Activated CD8-positive, alpha-beta memory T cell treated with anti-CD3 and anti-CD28 coated beads, Interleukin-2, amount 50 U/mL, for 4 hours (primary cell): ENCODE measurements around the gene AFAP1.
A peak's percentile ranks its signal among the peaks of the same experiment; 100 is the strongest.

Source experiments
- DNase-seq: peaks from one replicate; pipeline ENCODE4 v3.0.0-alpha.2; 2020

Gene AFAP1

GRCh38 chr4:7733801-7734650, 205.6 kb downstream of the AFAP1 start:
- DNase-seq, result no peak

GRCh38 chr4:7733201-7733600, 206.5 kb downstream of the AFAP1 start:
- no peak for DNase-seq

GRCh38 chr4:7732263-7732662, 207.4 kb downstream of the AFAP1 start:
- no peak for DNase-seq

GRCh38 chr4:7731437-7731836, 208.2 kb downstream of the AFAP1 start:
- no peak for DNase-seq

GRCh38 chr4:7727749-7728148, 211.9 kb downstream of the AFAP1 start:
- DNase-seq, result no peak

- no peak for DNase-seq
These were observed 212.8 kb downstream of the AFAP1 start for GRCh38 chr4:7726665-7727413.

GRCh38 chr4:7725951-7726350, 213.7 kb downstream of the AFAP1 start:
- no peak for DNase-seq

- no peak for DNase-seq
These were observed 216.0 kb downstream of the AFAP1 start for GRCh38 chr4:7723625-7724024.

- DNase-seq, result no peak
These were observed 216.8 kb downstream of the AFAP1 start for GRCh38 chr4:7722766-7723387.

- DNase-seq, result no peak
These were observed 217.6 kb downstream of the AFAP1 start for GRCh38 chr4:7721984-7722551.

GRCh38 chr4:7719354-7720174, 220.1 kb downstream of the AFAP1 start:
- peak; percentile 67 for DNase-seq

GRCh38 chr4:7717946-7718490, 221.6 kb downstream of the AFAP1 start:
- no peak for DNase-seq

GRCh38 chr4:7717161-7717560, 222.5 kb downstream of the AFAP1 start:
- DNase-seq, result no peak

GRCh38 chr4:7716010-7716721, 223.5 kb downstream of the AFAP1 start:
- DNase-seq, result no peak

- no peak for DNase-seq
These were observed 224.2 kb downstream of the AFAP1 start for GRCh38 chr4:7715271-7716009.

GRCh38 chr4:7714738-7715137, 224.9 kb downstream of the AFAP1 start:
- DNase-seq, result no peak

- DNase-seq, result no peak
These were observed 225.5 kb downstream of the AFAP1 start for GRCh38 chr4:7714176-7714575.

GRCh38 chr4:7713757-7714156, 225.9 kb downstream of the AFAP1 start:
- DNase-seq, result no peak

- no peak for DNase-seq
These were observed 227.5 kb downstream of the AFAP1 start for GRCh38 chr4:7712021-7712671.

GRCh38 chr4:7711307-7711963, 228.2 kb downstream of the AFAP1 start:
- no peak for DNase-seq
